NCI-H69 (cell line): ENCODE data around the gene APRT.

Experiments
- DNase-seq: peaks from one replicate; lab custom pipeline; 2025; lab: John Stamatoyannopoulos, UW

APRT gene

GRCh38 chr16:88811769-88812512, at the start of gene APRT:
Gene APRT (minus strand): TSS chr16:88811928. CDS start chr16:88811899, 29 bp downstream.
- peak; percentile 87 for DNase-seq

GRCh38 chr16:88861359-88861758, 49.6 kb upstream of the APRT start:
- DNase-seq: no peak

GRCh38 chr16:88859381-88860091, 47.8 kb upstream of the APRT start:
- DNase-seq: no peak

- peak; percentile 45 for DNase-seq
Observed at GRCh38 chr16:88857728-88858339, 46.1 kb upstream of the APRT start.

GRCh38 chr16:88856828-88857727, 45.4 kb upstream of the APRT start, which contains the start of the genes GALNS and TRAPPC2L:
Gene GALNS (minus strand): TSS chr16:88856947. CDS start chr16:88856877, 70 bp downstream.
Gene TRAPPC2L (plus strand): TSS chr16:88857127. CDS start chr16:88857151, 24 bp downstream.
- peak; percentile 95 for DNase-seq

- peak; percentile 32 for DNase-seq
Observed at GRCh38 chr16:88856122-88856827, 44.5 kb upstream of the APRT start.

GRCh38 chr16:88855736-88856121, 44.0 kb upstream of the APRT start:
- no peak for DNase-seq

- DNase-seq: no peak
Observed at GRCh38 chr16:88855176-88855575, 43.4 kb upstream of the APRT start.

GRCh38 chr16:88854306-88855111, 42.8 kb upstream of the APRT start:
- no peak for DNase-seq

GRCh38 chr16:88853325-88853941, 41.7 kb upstream of the APRT start:
- no peak for DNase-seq

GRCh38 chr16:88851616-88852015, 39.9 kb upstream of the APRT start:
- no peak for DNase-seq

GRCh38 chr16:88850531-88851199, 38.9 kb upstream of the APRT start:
- no peak for DNase-seq

GRCh38 chr16:88848557-88848956, 36.8 kb upstream of the APRT start:
- no peak for DNase-seq

GRCh38 chr16:88847654-88848053, 35.9 kb upstream of the APRT start:
- no peak for DNase-seq

- DNase-seq: no peak
Observed at GRCh38 chr16:88846088-88846487, 34.4 kb upstream of the APRT start.

GRCh38 chr16:88844419-88845036, 32.8 kb upstream of the APRT start:
- no peak for DNase-seq

GRCh38 chr16:88843256-88843655, 31.5 kb upstream of the APRT start:
- DNase-seq: no peak

GRCh38 chr16:88842806-88843205, 31.1 kb upstream of the APRT start:
- DNase-seq: no peak

GRCh38 chr16:88842308-88842756, 30.6 kb upstream of the APRT start:
- no peak for DNase-seq
